Right atrium auricular region (tissue), 2 donors: Measurements from ENCODE around the gene NOC4L. TPM values are rescaled to one million over a fixed set of nuclear protein-coding genes. Genes with fewer than 3 reads are reported as not detected.

Experiments
- DNase-seq: peaks from one replicate; pipeline ENCODE4 v3.0.0-alpha.2; 2019; ENCODE audit warnings: low spot score
- H3K27ac ChIP-seq, 2 donors: fragments of 200-600 bp; sonication (generic); 1 replicate in 1 of 2; 2 replicates in 1 of 2; pipeline ENCODE4 v1.5.1; 2016 to 2019
- H3K27me3 ChIP-seq, 2 donors: fragments of 200-600 bp; sonication (generic); one replicate each; pipeline versions ENCODE4 v1.5.1 to v1.6.0; 2017 to 2019
- H3K36me3 ChIP-seq: fragments of 200-600 bp; sonication (generic); one replicate; pipeline ENCODE4 v1.5.1; 2016
- H3K4me1 ChIP-seq, 2 donors: fragments of 200-600 bp; sonication (generic); one replicate each; pipeline versions ENCODE4 v1.5.1 to v1.6.0; 2017 to 2019
- H3K4me3 ChIP-seq, 2 donors: fragments of 200-600 bp; sonication (generic); 1 replicate in 1 of 2; 2 replicates in 1 of 2; pipeline ENCODE4 v1.5.1; 2017 to 2019; ENCODE audit warnings: mild to moderate bottlenecking in 1 of 2, moderate library complexity in 1 of 2
- H3K9me3 ChIP-seq, 2 donors: fragments of 200-600 bp; sonication (generic); one replicate each; pipeline ENCODE4 v1.5.1; 2019
- total RNA-seq, 2 donors: library from RNA; depleted of rRNA; stranded (reverse); fragments of >200 nt; gene quantifications; one replicate each; pipeline ENCODE4 v1.1.0, GENCODE V29; 2016
- TF ChIP-seq, protein P1 (sequence below), 2 donors: fragments of 200-600 bp; sonication (generic); IDR thresholded peaks; one replicate each; pipeline ENCODE4 v1.5.1; 2019; ENCODE audit warnings: antibody characterized with exemption in 2 of 2

Gene NOC4L
- total RNA-seq, 2 donors from 2014 or later, result 6.9 to 9.9 TPM

DNA sequence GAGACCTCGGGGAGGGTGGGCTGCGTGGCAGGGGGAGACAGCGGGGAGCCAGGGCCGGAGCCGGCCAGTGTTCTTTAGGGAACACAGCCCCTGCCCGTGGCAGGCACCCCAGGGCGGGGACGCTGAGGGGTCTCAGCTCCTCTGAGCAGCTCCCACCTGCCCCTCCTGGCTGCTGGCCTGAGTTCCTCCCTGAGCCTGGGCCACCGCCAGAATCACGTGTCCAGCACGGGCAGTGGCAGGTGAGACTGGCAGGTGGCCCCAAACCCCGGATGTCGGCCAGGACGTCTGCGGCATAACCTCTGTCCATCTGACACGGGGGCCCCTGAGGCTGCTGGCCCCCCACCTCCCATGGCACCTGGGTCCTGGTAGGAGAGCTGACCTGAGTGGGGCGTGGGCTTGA is 25.1 kb downstream of the NOC4L start:
- TF ChIP-seq, protein P1, sequence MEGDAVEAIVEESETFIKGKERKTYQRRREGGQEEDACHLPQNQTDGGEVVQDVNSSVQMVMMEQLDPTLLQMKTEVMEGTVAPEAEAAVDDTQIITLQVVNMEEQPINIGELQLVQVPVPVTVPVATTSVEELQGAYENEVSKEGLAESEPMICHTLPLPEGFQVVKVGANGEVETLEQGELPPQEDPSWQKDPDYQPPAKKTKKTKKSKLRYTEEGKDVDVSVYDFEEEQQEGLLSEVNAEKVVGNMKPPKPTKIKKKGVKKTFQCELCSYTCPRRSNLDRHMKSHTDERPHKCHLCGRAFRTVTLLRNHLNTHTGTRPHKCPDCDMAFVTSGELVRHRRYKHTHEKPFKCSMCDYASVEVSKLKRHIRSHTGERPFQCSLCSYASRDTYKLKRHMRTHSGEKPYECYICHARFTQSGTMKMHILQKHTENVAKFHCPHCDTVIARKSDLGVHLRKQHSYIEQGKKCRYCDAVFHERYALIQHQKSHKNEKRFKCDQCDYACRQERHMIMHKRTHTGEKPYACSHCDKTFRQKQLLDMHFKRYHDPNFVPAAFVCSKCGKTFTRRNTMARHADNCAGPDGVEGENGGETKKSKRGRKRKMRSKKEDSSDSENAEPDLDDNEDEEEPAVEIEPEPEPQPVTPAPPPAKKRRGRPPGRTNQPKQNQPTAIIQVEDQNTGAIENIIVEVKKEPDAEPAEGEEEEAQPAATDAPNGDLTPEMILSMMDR (IDR thresholded peaks at IDR 0.05), result no peak
- Histone ChIP-seq H3K4me3 (no peak overlapping the region), H3K27me3 (no peaks in the 10 kb centered on the region), H3K9me3 (no peaks in the 10 kb centered on the region), H3K27ac (no peak overlapping the region), H3K4me1 (no peaks in the 10 kb centered on the region), H3K36me3 (no peaks in the 10 kb centered on the region)
- DNase-seq, result no peak

DNA sequence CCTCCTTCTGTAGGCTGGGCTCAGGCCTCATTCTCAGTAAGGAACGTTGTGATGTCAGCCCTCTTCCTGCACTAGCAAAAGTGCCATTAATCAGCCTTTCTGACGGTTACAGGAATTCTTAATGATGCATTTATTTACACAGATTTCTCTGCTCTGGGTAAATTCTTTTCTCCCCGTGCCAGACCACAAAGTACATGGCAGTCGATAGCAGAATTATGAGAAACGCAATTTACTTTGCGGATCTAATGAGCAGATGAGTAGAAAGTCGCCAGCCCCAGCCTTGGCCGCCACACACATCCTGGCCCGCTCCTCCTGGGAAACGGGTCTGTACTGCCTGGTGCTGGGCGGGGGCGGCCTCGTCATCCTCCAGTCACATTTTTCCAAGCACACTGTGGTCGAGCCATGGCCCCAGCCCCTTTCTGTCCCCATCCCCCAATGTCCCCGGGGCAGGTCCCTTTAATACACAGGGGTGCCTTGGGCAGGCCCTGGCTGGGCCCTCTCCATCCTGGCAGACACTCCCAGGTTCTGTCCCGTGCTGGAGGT is 25.9 kb downstream of the NOC4L start:
- no peak overlapping the region for H3K27ac ChIP-seq
- DNase-seq, result no peak
- H3K36me3 ChIP-seq, result no peaks in the 10 kb centered on the region
- no peaks in the 10 kb centered on the region for H3K9me3 ChIP-seq
- TF ChIP-seq, protein P1 (IDR thresholded peaks at IDR 0.05), result no peak
- H3K27me3 ChIP-seq, result no peaks in the 10 kb centered on the region
- no peak overlapping the region for H3K4me3 ChIP-seq
- H3K4me1 ChIP-seq, result no peaks in the 10 kb centered on the region

DNA sequence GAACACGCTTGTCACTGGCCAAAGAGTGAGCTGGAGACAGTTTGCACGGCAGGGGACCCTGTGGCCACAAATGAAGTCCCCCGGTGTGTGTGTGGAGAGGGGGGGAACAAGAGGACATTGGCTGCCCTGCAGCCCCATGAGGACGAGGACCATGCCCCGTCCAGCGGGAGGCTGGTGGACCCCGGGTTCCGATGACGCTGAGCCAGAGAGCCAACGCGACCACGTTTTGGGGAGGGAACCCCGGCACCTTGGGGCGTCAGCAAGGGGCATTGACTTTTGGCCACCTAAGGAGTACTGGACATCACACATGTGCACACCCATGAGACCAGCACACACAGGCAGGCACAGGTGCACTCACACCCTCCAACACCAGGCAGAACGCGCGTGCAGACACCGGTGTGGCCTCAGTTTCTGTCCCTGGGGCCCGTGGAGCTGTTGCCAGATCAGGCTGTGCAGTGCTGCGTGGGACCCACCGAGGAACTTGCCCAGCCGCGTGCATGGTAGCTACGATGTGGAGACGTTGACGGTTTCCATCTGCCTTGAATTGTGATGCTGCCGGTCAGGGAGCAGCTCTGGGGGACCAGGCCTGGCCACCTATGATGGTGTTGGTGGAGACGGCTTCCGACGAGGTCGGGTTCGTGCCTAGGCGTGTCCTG is 26.5 kb downstream of the NOC4L start:
- H3K27me3 ChIP-seq, result no peaks in the 10 kb centered on the region
- H3K4me3 ChIP-seq, result no peak overlapping the region
- no peaks in the 10 kb centered on the region for H3K9me3 ChIP-seq
- no peak overlapping the region for H3K27ac ChIP-seq
- no peaks in the 10 kb centered on the region for H3K4me1 ChIP-seq
- no peak for DNase-seq
- TF ChIP-seq, protein P1 (IDR thresholded peaks at IDR 0.05), result no peak
- no peaks in the 10 kb centered on the region for H3K36me3 ChIP-seq

DNA sequence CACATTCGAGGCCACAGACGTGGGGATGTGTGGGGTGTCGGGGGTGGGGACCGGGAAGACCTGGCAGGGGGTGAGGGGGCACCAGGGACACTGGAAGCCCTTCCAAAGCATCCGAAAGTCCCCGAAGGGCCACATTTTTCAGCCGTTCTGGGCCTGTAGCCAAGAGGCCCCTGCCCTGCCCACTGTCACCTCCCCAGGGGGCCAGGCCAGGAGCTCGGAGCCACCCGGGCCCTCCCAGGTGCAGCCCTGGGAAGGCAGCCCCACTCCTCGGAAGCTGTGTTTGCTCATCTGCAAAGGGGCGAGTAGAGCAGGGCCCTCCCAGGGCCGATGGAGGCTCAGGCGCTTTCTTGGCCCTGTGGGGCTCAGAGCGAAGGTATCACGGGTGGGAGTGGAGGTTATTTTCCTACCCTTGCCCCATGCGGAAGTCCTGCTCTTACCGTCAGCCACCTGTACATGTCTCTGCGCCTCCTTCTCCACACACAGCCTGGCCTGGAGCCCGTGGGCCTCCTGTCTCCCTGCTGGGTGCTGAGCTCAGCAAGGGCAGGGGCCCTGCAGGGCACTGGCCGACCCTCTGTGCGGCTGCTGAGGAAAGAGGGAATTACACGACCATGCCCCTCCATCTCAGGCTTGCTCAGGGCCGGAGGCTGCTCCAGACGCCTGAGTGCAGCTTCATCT is 27.2 kb downstream of the NOC4L start:
- Histone ChIP-seq H3K27me3 (no peaks in the 10 kb centered on the region), H3K27ac (no peak overlapping the region), H3K36me3 (no peaks in the 10 kb centered on the region), H3K9me3 (no peaks in the 10 kb centered on the region), H3K4me3 (no peak overlapping the region), H3K4me1 (no peaks in the 10 kb centered on the region)
- TF ChIP-seq, protein P1 (IDR thresholded peaks at IDR 0.05), result no peak
- DNase-seq, result no peak

DNA sequence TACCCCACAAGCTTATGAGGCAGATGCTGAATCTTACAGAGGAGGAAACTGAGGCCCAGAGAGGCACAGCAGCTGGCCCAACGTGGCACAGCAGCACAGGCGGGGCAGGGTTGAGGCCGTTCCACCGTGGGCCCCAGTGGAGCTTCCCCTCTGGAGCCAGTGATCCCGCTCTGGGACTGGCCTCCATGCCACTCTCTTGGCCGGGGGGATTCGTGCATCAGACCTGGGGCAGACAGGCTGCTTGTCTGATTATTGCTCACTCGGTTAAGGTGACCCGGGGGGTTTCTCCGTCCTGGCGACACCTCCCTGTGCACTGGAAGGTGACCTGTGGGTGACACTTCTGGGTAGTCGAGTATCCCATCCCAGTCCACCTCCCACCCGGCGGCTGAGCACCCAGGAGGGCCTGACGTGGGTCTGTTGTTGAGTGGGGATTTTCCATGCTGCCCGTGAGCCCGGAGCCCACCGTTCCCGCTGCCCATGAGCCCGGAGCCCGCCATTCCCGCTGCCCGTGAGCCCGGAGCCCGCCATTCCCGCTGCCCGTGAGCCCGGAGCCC is 27.8 kb downstream of the NOC4L start:
- DNase-seq, result no peak
- H3K27ac ChIP-seq, result no peak overlapping the region
- no peaks in the 10 kb centered on the region for H3K4me1 ChIP-seq
- H3K9me3 ChIP-seq, result no peaks in the 10 kb centered on the region
- TF ChIP-seq, protein P1 (IDR thresholded peaks at IDR 0.05), result no peak
- H3K27me3 ChIP-seq, result no peaks in the 10 kb centered on the region
- H3K4me3 ChIP-seq, result no peak overlapping the region
- no peaks in the 10 kb centered on the region for H3K36me3 ChIP-seq
